ENCODE measurements around the gene C1orf21.

The C1orf21 gene

GRCh38 chr1:184672013-184672726 is 285.3 kb downstream of the C1orf21 start:
- DNase-seq: no peak

DNA sequence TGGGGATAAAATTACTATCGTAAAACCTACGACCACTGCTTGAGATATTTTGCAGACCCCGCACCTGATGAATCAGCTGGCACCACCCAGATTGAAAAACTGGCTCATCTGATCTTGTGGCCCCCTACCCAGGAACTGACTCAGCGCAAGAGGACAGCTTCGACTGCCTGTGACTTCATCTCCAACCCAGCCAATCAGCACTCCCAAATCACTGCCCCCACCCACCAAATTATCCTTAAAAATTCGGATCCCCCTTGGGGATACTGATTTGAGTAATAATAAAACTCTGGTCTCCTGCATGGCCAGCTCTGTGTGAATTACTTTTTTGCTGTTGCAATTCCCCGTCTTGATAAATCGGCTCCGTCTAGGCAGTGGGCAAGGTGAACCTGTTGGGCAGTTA is 286.5 kb downstream of the C1orf21 start:
- no peak for DNase-seq

- DNase-seq: no peak
These were observed 290.5 kb downstream of the C1orf21 start for GRCh38 chr1:184677344-184677743.
